Aorta (tissue), 5 donors: ENCODE measurements around the gene TFPI2. TPM values are rescaled to one million over a fixed set of nuclear protein-coding genes. Genes with fewer than 3 reads are reported as not detected.

Source experiments
- ATAC-seq: fragments of 200-7000 bp; cut with Tn5 transposase; one replicate; pipeline ENCODE4 v1.9.1; 2022; ENCODE audit warnings: moderate library complexity; ENCODE audit not compliant: low FRiP score
- DNase-seq, 2 donors: peaks; one replicate each; pipeline ENCODE4 v3.0.0-alpha.2; 2020
- H3K27ac ChIP-seq, 2 donors: one replicate each; pipeline ENCODE4 v1.5.1; 2013; ENCODE audit warnings: low read length in 2 of 2, mild to moderate bottlenecking in 2 of 2, moderate library complexity in 2 of 2, control low read depth in 1 of 2, inconsistent platforms in 1 of 2, low read depth in 1 of 2
- H3K27me3 ChIP-seq, 2 donors: one replicate each; pipeline ENCODE4 v1.6.1; 2013; ENCODE audit warnings: control low read depth in 1 of 2, low read length in 1 of 2, mild to moderate bottlenecking in 1 of 2, moderate library complexity in 1 of 2; ENCODE audit not compliant: insufficient read depth in 2 of 2, control insufficient read depth in 1 of 2
- H3K36me3 ChIP-seq, 2 donors: one replicate each; pipeline ENCODE4 v1.6.1; 2013; ENCODE audit warnings: control low read depth in 1 of 2, low read length in 1 of 2, mild to moderate bottlenecking in 1 of 2; ENCODE audit not compliant: insufficient read depth in 2 of 2, control insufficient read depth in 1 of 2
- H3K4me1 ChIP-seq, 2 donors: one replicate each; pipeline ENCODE4 v1.6.1; 2013; ENCODE audit warnings: low read length in 2 of 2, control low read depth in 1 of 2, mild to moderate bottlenecking in 1 of 2, moderate library complexity in 1 of 2; ENCODE audit not compliant: insufficient read depth in 2 of 2, control insufficient read depth in 1 of 2
- H3K4me3 ChIP-seq, 2 donors: one replicate each; pipeline ENCODE4 v1.5.1; 2013; ENCODE audit warnings: low read length in 2 of 2, control low read depth in 1 of 2, mild to moderate bottlenecking in 1 of 2
- H3K9me3 ChIP-seq: one replicate; pipeline ENCODE4 v1.6.1; 2013; ENCODE audit warnings: mild to moderate bottlenecking, low read length; ENCODE audit not compliant: control insufficient read depth
- WGBS, 2 donors: extraction: QIAGEN DNeasy Blood & Tissue Kit; methylation state at CpG; one replicate each; pipeline ENCODE4 v1.1.7; 2013; 5-methylcytosine and 5-hydroxymethylcytosine counted together
- intact Hi-C, 2 donors: fragments of 100-400 bp; cut with DNase I; formaldehyde crosslinking; loops; one replicate each; pipeline versions ENCODE4 v1.14.2 to v1.15.0; 2022
- polyA plus RNA-seq, 2 donors: library from polyadenylated mRNA; stranded (reverse); fragments of 200-250 nt; gene quantifications; one replicate each; pipeline ENCODE4 v1.2.3, GENCODE V29; 2013
- total RNA-seq, 2 donors: library from RNA; stranded (reverse); fragmentation: NEBNext Ultra II Directional; extraction: Animal tissue kit (Norgen Biotek cat#: 25700); gene quantifications; one replicate each; pipeline ENCODE4 v1.2.1, GENCODE V29; 2021
- donor health status: healthy with polysubstance abuse.
- donor health status: Bipolar disorder and iron deficiency.
- donor health status: DM: no; HTN: no; CAD: no.
- donor health status: DM: no; HTN: no; CAD: no.
- donor health status: DM: yes; HTN: yes; CAD: no.

Gene TFPI2
- total and polyA plus RNA-seq, 4 donors: 5.8 to 41.2 (median 11.2) TPM

GRCh38 chr7:93854480-93854879, 36.1 kb downstream of the TFPI2 start:
- WGBS, 2 donors: 82 to 87% methylated on average over 1 of the region's 1 CpG
- no peaks in the 10 kb centered on the region for H3K9me3 ChIP-seq
- ATAC-seq: no peak
- H3K27me3 ChIP-seq: no peaks in the 10 kb centered on the region
- peaks cover 2 to 3% of the 10 kb centered on the region in 2 donors for H3K4me1 ChIP-seq
- DNase-seq: no peak
- H3K36me3 ChIP-seq: no peaks in the 10 kb centered on the region
- intact Hi-C loops: no loop called here
- no peak overlapping the region for H3K27ac ChIP-seq
- H3K4me3 ChIP-seq: no peak overlapping the region

- ATAC-seq (no peak), DNase-seq (no peak)
- H3K36me3 ChIP-seq: no peaks in the 10 kb centered on the region
- no peaks in the 10 kb centered on the region for H3K27me3 ChIP-seq
- no peaks in the 10 kb centered on the region for H3K9me3 ChIP-seq
- H3K4me1 ChIP-seq: peaks cover 2 to 3% of the 10 kb centered on the region in 2 donors
- no peak overlapping the region for H3K4me3 ChIP-seq
- intact Hi-C loops: no loop called here
- 31 to 59% methylated on average over 2 of the region's 2 CpGs for WGBS, 2 donors
- no peak overlapping the region for H3K27ac ChIP-seq
Measured at GRCh38 chr7:93851536-93851935, 39.0 kb downstream of the TFPI2 start.

- Histone ChIP-seq H3K4me3 (no peak overlapping the region), H3K27me3 (no peaks in the 10 kb centered on the region), H3K4me1 (peaks cover 1 to 3% of the 10 kb centered on the region in 2 donors), H3K36me3 (no peaks in the 10 kb centered on the region), H3K27ac (no peak overlapping the region), H3K9me3 (no peaks in the 10 kb centered on the region)
- WGBS, 2 donors: 31 to 53% methylated on average over 1 of the region's 1 CpG
- no peak for DNase-seq
- no peak for ATAC-seq
- intact Hi-C loops: no loop called here
Measured at GRCh38 chr7:93843260-93843659, 47.3 kb downstream of the TFPI2 start.

- no peak overlapping the region for H3K4me3 ChIP-seq
Measured at GRCh38 chr7:93838966-93839365, 51.6 kb downstream of the TFPI2 start.

GRCh38 chr7:93837245-93837644, 53.3 kb downstream of the TFPI2 start:
- no peaks in the 10 kb centered on the region for H3K27me3 ChIP-seq
- ATAC-seq (no peak), DNase-seq (no peak)
- 94 to 96% methylated on average over 3 of the region's 3 CpGs for WGBS, 2 donors
- H3K4me3 ChIP-seq: no peak overlapping the region
- H3K9me3 ChIP-seq: no peaks in the 10 kb centered on the region
- no peaks in the 10 kb centered on the region for H3K36me3 ChIP-seq
- no peak overlapping the region for H3K27ac ChIP-seq
- intact Hi-C loops: no loop called here
- peaks cover 1 to 3% of the 10 kb centered on the region in 2 donors for H3K4me1 ChIP-seq

More at GRCh38 chr7:93838966-93839365, 51.6 kb downstream of the TFPI2 start:
- H3K27ac ChIP-seq: no peak overlapping the region
- ATAC-seq (no peak), DNase-seq (no peak)
- intact Hi-C loops: no loop called here
- no peaks in the 10 kb centered on the region for H3K9me3 ChIP-seq
- H3K36me3 ChIP-seq: no peaks in the 10 kb centered on the region
- WGBS, 2 donors: 0 to 10% methylated on average over 1 of the region's 1 CpG
- peaks cover 1 to 3% of the 10 kb centered on the region in 2 donors for H3K4me1 ChIP-seq
- no peaks in the 10 kb centered on the region for H3K27me3 ChIP-seq

- DNase-seq (no peak), ATAC-seq (no peak)
- no peaks in the 10 kb centered on the region for H3K36me3 ChIP-seq
- H3K9me3 ChIP-seq: no peaks in the 10 kb centered on the region
- no peaks in the 10 kb centered on the region for H3K27me3 ChIP-seq
- no peak overlapping the region for H3K27ac ChIP-seq
- peaks cover 1 to 3% of the 10 kb centered on the region in 2 donors for H3K4me1 ChIP-seq
- 17 to 18% methylated on average over 4 of the region's 4 CpGs for WGBS, 2 donors
- intact Hi-C loops: no loop called here
- no peak overlapping the region for H3K4me3 ChIP-seq
Measured at GRCh38 chr7:93836116-93836515, 54.4 kb downstream of the TFPI2 start.

- no peak for ATAC-seq
- Histone ChIP-seq H3K9me3 (no peaks in the 10 kb centered on the region), H3K36me3 (no peaks in the 10 kb centered on the region), H3K4me3 (no peak overlapping the region), H3K27ac (no peak overlapping the region), H3K27me3 (no peaks in the 10 kb centered on the region), H3K4me1 (peaks cover 1 to 3% of the 10 kb centered on the region in 2 donors)
- whole genome bisulfite sequencing, 2 donors: 2 to 5% methylated on average over 1 of the region's 1 CpG
- intact Hi-C loops: no loop called here
- DNase-seq: no peak
Measured at GRCh38 chr7:93835702-93836101, 54.9 kb downstream of the TFPI2 start.

Other genes with a start within 250 kb of the TFPI2 start
- gene GNGT1, start 15.8 kb upstream of the TFPI2 start, total RNA-seq: not detected
- not detected for gene GNGT1, start 15.8 kb upstream of the TFPI2 start, polyA plus RNA-seq
- gene GNG11, start 31.0 kb upstream of the TFPI2 start, total RNA-seq: 10 to 100 TPM in 1 of 2 donors, 1 to 10 TPM in 1; 9.8 to 24.9 TPM
- gene GNG11, start 31.0 kb upstream of the TFPI2 start, polyA plus RNA-seq: 10 to 100 TPM; 28.0 to 28.3 TPM
- 10 to 100 TPM; 17.4 to 24.3 TPM for gene BET1, start 113.6 kb upstream of the TFPI2 start, total RNA-seq
- gene BET1, start 113.6 kb upstream of the TFPI2 start, polyA plus RNA-seq: 10 to 100 TPM; 14.3 to 28.9 TPM